Endothelial cell of umbilical vein (primary cell): ENCODE data around the gene ORM2. TPM values are rescaled to one million over a fixed set of nuclear protein-coding genes. Genes with fewer than 3 reads are reported as not detected.

ENCODE experiments used
- BruUV-seq: library from RNA; stranded (reverse); fragments of 400-500 nt; replicated peaks from 2 replicates; lab custom pipeline; 2021; lab: Mats Ljungman, UMichigan
- CTCF ChIA-PET: fragments of 300-600, 350-600 bp; sonication (Branson Sonifier 250); formaldehyde crosslinking; loops from one replicate; lab custom pipeline; 2021; ENCODE audit warnings: antibody characterized with exemption, inconsistent platforms; lab: Charles Lee
- POLR2A ChIA-PET: fragments of 300-600, 350-600 bp; sonication (Branson Sonifier 250); formaldehyde crosslinking; loops from one replicate; lab custom pipeline; 2021; ENCODE audit warnings: antibody characterized with exemption, inconsistent platforms; lab: Charles Lee
- DNase-seq: peaks from one replicate; pipeline ENCODE4 v3.0.0-alpha.2; 2011; ENCODE audit warnings: low read depth, low spot score
- FAIRE-seq: peaks from 2 replicates; lab custom pipeline; 2011; peaks lifted over from hg19 to GRCh38; lab: Jason Lieb, UNC
- H2AFZ ChIP-seq: 2 replicates; pipeline ENCODE4 v1.6.0; 2012; ENCODE audit warnings: low read depth, low read length, control low read depth, inconsistent platforms
- H3K27ac ChIP-seq: 2 replicates; pipeline ENCODE4 v1.5.1; 2011; ENCODE audit warnings: low read depth, mild to moderate bottlenecking, control low read depth, low read length, moderate library complexity; ENCODE audit not compliant: insufficient read depth
- H3K27me3 ChIP-seq, 2 experiments: 2 replicates each; pipeline versions ENCODE4 v1.6.0 to v1.6.1; 2011; ENCODE audit warnings: low read length in 2 of 2, mixed read lengths in 1 of 2; ENCODE audit not compliant: control insufficient read depth in 2 of 2, insufficient read depth in 2 of 2
- H3K36me3 ChIP-seq, 2 experiments: 2 replicates in 1 of 2; 3 replicates in 1 of 2; pipeline ENCODE4 v1.5.1; 2011; ENCODE audit warnings: low read length in 2 of 2, mild to moderate bottlenecking in 1 of 2, moderate library complexity in 1 of 2; ENCODE audit not compliant: control insufficient read depth in 2 of 2, insufficient read depth in 2 of 2; ENCODE audit errors: extremely low read depth in 1 of 2
- H3K4me1 ChIP-seq: 3 replicates; pipeline ENCODE4 v1.5.1; 2011; ENCODE audit warnings: mild to moderate bottlenecking, low read length; ENCODE audit not compliant: control insufficient read depth, insufficient read depth; ENCODE audit errors: extremely low read depth
- H3K4me2 ChIP-seq: 2 replicates; pipeline ENCODE4 v1.6.1; 2011; ENCODE audit warnings: low read length, control low read depth, mixed read lengths; ENCODE audit not compliant: insufficient read depth
- H3K4me3 ChIP-seq, 3 experiments: fragments of 200-600 bp in 1 of 3; sonication (generic), shearing (Covaris generic) in 1 of 3; replicated peaks in 1 of 3; 2 replicates each; pipeline ENCODE4 v1.5.1; 2011 to 2016; ENCODE audit warnings: control low read depth in 3 of 3, low read length in 3 of 3, mild to moderate bottlenecking in 2 of 3, inconsistent platforms in 1 of 3, low read depth in 1 of 3, moderate library complexity in 1 of 3; ENCODE audit not compliant: insufficient read depth in 1 of 3
- H3K79me2 ChIP-seq: 2 replicates; pipeline ENCODE4 v1.6.0; 2012; ENCODE audit warnings: low read length, inconsistent platforms; ENCODE audit not compliant: control insufficient read depth, insufficient read depth
- H3K9ac ChIP-seq: replicated peaks from 2 replicates; pipeline ENCODE3; 2011; ENCODE audit warnings: low read length, control low read depth; ENCODE audit not compliant: insufficient read depth; ENCODE audit errors: extremely low read depth
- H3K9me1 ChIP-seq: replicated peaks from 3 replicates; pipeline ENCODE4 v1.6.0; 2011; ENCODE audit warnings: mild to moderate bottlenecking, low read length; ENCODE audit not compliant: control insufficient read depth, insufficient read depth; ENCODE audit errors: extremely low read depth
- H3K9me3 ChIP-seq: replicated peaks from 2 replicates; pipeline ENCODE4 v1.5.1; 2012; ENCODE audit warnings: low read length, inconsistent platforms; ENCODE audit not compliant: control insufficient read depth, insufficient read depth
- H4K20me1 ChIP-seq: replicated peaks from 2 replicates; pipeline ENCODE3; 2011; ENCODE audit warnings: mild to moderate bottlenecking, low read length; ENCODE audit not compliant: control insufficient read depth, insufficient read depth; ENCODE audit errors: extremely low read depth
- EZH2 ChIP-seq: IDR thresholded peaks from 2 replicates; pipeline ENCODE4 v1.6.1; 2012; ENCODE audit warnings: borderline replicate concordance, low read depth, mild to moderate bottlenecking, moderate library complexity, low read length, inconsistent platforms; ENCODE audit not compliant: severe bottlenecking
- FOS ChIP-seq: IDR thresholded peaks from 2 replicates; pipeline ENCODE4 v1.6.1; 2011; ENCODE audit warnings: mild to moderate bottlenecking, low read length, moderate library complexity, borderline replicate concordance; ENCODE audit not compliant: insufficient read depth
- JUN ChIP-seq: IDR thresholded peaks from 2 replicates; pipeline ENCODE4 v1.6.1; 2011; ENCODE audit warnings: borderline replicate concordance, low read depth; ENCODE audit not compliant: insufficient read length, insufficient read depth
- MYC ChIP-seq: IDR thresholded peaks from one replicate; pipeline ENCODE4 v1.6.1; 2011; ENCODE audit warnings: mild to moderate bottlenecking, low read depth, low read length
- POLR2A ChIP-seq: IDR thresholded peaks from 2 replicates; pipeline ENCODE4 v1.6.1; 2012; ENCODE audit warnings: low read depth, mild to moderate bottlenecking, control low read depth, low read length
- dilution Hi-C: fragments of 300-500 bp; cut with MboI; formaldehyde crosslinking; loops from one replicate; pipeline ENCODE4 v1.15.0; 2019; ENCODE audit warnings: low sequenced_read_pairs; ENCODE audit not compliant: extremely low pct_ligation_motif_present
- intact Hi-C: fragments of 100-400 bp; cut with micrococcal nuclease; formaldehyde crosslinking; loops from one replicate; pipeline ENCODE4 v1.10.0; 2022
- polyA plus RNA-seq, 4 experiments: library from polyadenylated mRNA; depleted of rRNA in 3 of 4; stranded (reverse) in 3 of 4; unstranded in 1 of 4; fragments of >200 nt; gene quantifications; 2 replicates each; pipeline versions ENCODE4 v1.2.1 to v1.2.3, GENCODE V29; 2011 to 2012; ENCODE audit warnings: missing spikeins in 1 of 4
- total RNA-seq: library from RNA; stranded (reverse); gene quantifications from 2 replicates; pipeline ENCODE4 v1.2.3, GENCODE V29; 2021
- TF ChIP-seq, protein P1 (sequence below): IDR thresholded peaks from 2 replicates; pipeline ENCODE4 v1.6.1; 2011; ENCODE audit not compliant: insufficient read depth, insufficient read length

The ORM2 gene
- total and polyA plus RNA-seq, 2 donors (not counting 3 experiments of a cell fraction or from before 2014, with no cell fraction given), result not detected

DNA sequence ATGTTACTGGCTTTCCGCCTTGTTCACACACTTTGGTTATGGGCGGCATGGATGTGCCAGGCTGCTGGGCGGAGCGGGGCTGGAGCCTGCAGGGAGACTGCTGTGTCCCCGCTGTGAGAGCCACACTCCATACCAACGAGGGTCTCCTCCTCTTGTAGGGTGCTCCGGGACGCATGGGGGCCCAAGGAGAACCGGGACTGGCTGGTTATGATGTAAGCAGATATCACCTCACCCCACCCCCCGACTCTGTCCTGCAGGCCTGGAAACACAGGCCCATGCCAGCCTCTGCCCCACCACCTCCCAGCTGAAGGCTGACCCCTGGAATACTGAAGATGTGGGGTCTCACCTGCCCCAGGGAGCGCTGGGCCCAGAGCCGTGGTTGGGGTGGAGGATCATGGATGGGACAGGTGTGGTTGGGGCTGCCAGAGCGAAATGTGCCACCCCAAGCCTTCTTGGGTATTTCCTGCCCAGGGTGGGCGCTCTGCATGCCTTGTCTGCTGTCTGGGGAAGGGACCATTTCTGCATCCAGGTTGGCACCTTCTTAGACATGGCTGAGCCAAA is 46.0 kb upstream of the ORM2 start:
- FAIRE-seq (no peak), DNase-seq (no peak)
- Histone ChIP-seq H3K4me1 (no peaks in the 10 kb centered on the region), H3K79me2 (no peaks in the 10 kb centered on the region), H3K4me3 (no peak overlapping the region), H3K4me2 (no peak overlapping the region), H4K20me1 (no peaks in the 10 kb centered on the region), H3K9me3 (no peaks in the 10 kb centered on the region), H3K9me1 (no peaks in the 10 kb centered on the region), H3K36me3 (peaks cover 0 to 2% of the 10 kb centered on the region in 2 experiments), H3K27ac (no peak overlapping the region), H2AFZ (no peak overlapping the region), H3K9ac (no peak overlapping the region), H3K27me3 (no peaks in the 10 kb centered on the region)
- no peak for TF ChIP-seq POLR2A
- TF ChIP-seq MYC, result no peak
- TF ChIP-seq JUN, result no peak
- no peak for TF ChIP-seq EZH2
- TF ChIP-seq FOS, result no peak
- TF ChIP-seq, protein P1, sequence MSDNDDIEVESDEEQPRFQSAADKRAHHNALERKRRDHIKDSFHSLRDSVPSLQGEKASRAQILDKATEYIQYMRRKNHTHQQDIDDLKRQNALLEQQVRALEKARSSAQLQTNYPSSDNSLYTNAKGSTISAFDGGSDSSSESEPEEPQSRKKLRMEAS, result no peak
- CTCF ChIA-PET, result interaction anchor here (1.4 to 5.3 kb wide), 2 partner anchors 176 to 201 kb away, joined by 7 to 55 read pairs; no protein-coding TSS in a partner anchor
- intact Hi-C loops, result no loop called here
- POLR2A ChIA-PET, result no interaction called here
- BruUV-seq, result no TSS peak
- dilution Hi-C loops, result loop anchor here (25.0 kb wide), 1 partner anchor 196 kb away; the partner anchor contains the start of genes AMBP and KIF12
